Posterior cingulate gyrus (tissue), 11 donors: ENCODE measurements around the gene DNAJC5.
"Not testable (repeated sequence)": the region's sequence is repeated elsewhere in the genome, so short reads cannot be mapped to it uniquely, and the experiment has no call there.

Experiments
- DNase-seq, 10 donors: peaks; one replicate each; pipeline versions ENCODE4 v3.0.0 to v3.0.0-alpha.2; 2020 to 2021; ENCODE audit warnings: mixed read lengths in 3 of 10
- intact Hi-C: fragments of 100-400 bp; cut with DNase I; formaldehyde crosslinking; loops from one replicate; pipeline ENCODE4 v1.15.1; 2023

DNAJC5 gene

GRCh38 chr20:63947638-63948456 lies 52.9 kb downstream of the DNAJC5 start:
- intact Hi-C loops, result no loop called here
- peak in 5 of 10 donors; percentile 47 to 93 (median 68) for DNase-seq

- no peak for DNase-seq
- intact Hi-C loops, result no loop called here
Measured at GRCh38 chr20:63950701-63951397, 55.9 kb downstream of the DNAJC5 start.

DNA sequence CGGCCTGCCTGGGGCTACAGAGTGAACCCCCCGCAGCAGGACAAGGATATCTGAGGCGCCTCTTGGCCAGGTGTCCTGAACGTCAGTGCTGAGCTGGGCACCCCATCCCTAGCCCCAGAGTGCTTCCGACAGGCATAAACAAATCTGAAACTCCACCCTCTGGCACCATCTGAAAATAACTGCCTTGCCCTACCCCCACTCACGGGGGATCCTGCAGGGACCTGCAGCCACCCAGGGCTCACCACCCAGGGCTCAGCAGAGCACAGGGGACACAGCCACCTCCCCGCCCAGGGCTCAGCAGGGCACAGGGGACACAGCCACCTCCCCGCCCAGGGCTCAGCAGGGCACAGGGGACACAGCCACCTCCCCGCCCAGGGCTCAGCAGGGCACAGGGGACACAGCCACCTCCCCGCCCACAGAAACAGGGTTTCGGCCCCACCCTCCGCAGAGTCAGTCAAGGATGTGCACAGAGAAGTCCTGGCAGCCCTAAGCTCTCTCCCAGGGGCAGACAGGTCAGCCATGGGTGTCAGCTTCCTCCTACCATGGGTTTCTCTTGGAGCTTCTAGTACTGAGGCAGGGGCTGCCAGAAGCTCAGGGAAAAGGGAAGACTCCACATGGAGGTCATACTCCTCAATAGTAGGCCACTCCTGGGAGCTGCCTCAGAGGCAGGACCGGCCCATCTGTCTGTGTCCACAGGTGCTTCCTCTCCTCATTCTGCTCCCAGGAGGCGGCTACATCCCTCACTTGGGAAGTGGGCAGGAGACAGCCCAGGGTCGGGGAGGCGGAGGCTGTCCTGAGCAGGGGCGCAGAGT lies 56.7 kb downstream of the DNAJC5 start:
- no peak for DNase-seq
- intact Hi-C loops, result no loop called here

GRCh38 chr20:63952210-63952535 lies 57.2 kb downstream of the DNAJC5 start:
- DNase-seq, result no peak
- intact Hi-C loops, result no loop called here

GRCh38 chr20:63952769-63953168 lies 57.8 kb downstream of the DNAJC5 start:
- no peak for DNase-seq
- intact Hi-C loops, result no loop called here

- no peak for DNase-seq
- intact Hi-C loops, result no loop called here
Measured at GRCh38 chr20:63953764-63954429, 59.0 kb downstream of the DNAJC5 start.

DNA sequence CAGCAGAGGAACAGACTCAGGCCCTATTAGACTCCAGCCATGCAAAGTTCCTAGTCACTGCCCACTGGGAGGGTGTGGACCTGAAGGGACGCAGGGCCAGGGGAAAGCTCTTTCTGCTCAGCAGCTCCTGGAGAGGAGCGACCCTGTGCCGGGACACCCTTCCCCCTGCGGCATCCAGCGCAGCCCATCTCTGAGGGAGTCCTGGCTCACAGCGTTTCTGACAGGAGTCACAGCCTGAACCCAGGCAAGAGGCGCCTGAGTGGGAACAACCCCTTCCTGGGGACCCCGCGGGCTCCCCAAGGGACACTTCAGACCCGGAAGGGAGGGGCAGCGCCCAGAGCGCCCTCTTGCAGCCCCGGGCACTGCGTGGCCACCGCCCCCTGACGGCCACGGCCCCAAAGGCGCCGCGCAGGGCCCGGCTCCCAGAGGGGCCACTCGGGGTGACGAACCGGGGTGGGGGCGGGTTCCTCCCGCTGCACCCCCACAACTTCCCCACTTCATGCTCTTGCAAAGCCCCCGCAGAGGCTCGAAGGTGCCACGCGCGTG lies 60.4 kb downstream of the DNAJC5 start:
- peak in 5 of 10 donors; percentile 39 to 92 (median 54) for DNase-seq
- intact Hi-C loops, result loop anchor here (1.0 to 5.0 kb wide), 2 partner anchors 46 to 328 kb away; partner anchors contain the start of gene GMEB2

DNA sequence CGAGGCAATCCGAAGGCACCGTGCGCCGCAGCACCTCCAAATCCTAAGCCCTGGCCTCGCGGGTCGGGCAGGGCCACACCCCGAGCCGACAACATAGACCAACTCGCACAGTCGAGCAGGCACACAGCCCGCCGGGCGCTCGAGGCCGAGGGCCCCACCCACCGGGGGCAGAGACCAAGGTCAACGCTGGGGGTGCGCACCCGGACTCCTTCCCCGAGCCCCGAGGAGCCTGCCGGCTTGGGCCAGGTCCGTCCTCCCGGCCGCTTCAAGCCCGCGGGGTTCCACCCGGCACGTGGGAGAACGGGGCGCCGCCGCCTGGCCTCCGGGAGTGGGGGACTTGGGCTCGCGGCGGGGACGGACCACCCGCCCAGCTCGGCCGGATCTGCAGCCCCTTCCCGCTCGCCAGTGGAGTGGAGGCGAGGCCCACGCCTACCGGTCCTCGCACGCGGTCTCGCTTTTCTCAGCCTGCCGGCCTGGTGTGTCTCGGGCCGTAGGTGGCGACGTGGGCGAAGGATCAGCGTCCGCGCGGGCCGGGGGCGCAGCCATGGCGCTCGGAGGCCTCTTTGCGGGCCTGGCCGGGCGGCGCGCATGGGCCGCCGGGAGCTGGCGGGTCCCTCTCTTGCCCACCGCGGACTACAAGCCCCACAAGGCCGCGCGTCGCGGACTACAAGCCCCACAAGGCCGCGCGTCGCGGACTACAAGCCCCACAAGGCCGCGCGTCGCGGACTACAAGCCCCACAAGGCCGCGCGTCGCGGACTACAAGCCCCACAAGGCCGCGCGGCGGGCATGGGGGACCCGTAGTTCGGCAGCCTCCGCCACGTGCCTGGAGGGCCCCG lies 61.1 kb downstream of the DNAJC5 start, which contains the start of gene UCKL1:
Gene UCKL1 (minus strand): TSS at position 590 of the 837 bp plus-strand sequence. CDS start 44 bp downstream, at position 546.
- peak; percentile 73 to 99 (median 88) for DNase-seq
- intact Hi-C loops, result loop anchor here (1.0 to 5.0 kb wide), 6 partner anchors 25 to 329 kb away; partner anchors contain the start of genes ARFRP1, DNAJC5, GMEB2 and PRPF6

GRCh38 chr20:63956664-63957003 lies 61.7 kb downstream of the DNAJC5 start:
- DNase-seq, result no peak
- intact Hi-C loops, result loop anchor here (1.0 to 5.0 kb wide), 5 partner anchors 25 to 329 kb away; partner anchors contain the start of genes ARFRP1, DNAJC5, GMEB2 and PRPF6

DNA sequence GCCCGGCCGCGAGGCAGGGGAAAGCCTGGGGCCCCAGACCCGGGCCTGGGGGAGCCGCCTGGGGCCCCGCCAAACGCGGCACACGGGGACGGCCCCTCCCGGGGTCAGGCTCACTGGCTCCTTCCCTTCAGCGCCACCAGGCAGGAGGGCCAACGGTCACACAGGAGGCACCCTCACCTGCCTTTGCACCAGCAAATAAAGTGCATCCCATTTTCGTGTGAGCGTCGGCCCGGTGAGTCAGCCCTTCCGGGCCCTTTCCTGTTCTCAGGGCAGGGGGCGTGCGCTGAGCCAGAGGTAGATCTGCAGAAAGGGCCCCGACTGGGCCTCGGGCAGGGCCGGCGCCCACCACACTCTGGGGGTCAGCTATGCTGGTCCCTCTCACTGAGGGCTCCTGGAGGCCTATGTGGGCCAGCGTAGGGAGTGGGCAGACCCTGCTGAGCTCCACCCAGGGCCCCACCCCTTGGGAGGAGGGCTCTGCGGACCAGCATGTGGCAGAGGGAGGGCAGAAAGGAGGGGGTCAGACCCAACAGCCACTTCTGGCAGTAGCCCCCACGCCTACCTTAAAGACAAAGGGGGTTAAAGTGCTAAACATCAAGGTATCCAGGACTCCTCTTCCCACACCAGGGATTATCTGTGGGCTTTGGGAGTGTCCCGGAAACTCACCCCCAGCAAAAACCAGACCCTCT lies 62.2 kb downstream of the DNAJC5 start:
- peak in 8 of 10 donors; percentile 41 to 96 (median 67) for DNase-seq
- intact Hi-C loops, result loop anchor here (2.0 to 5.0 kb wide), 3 partner anchors 62 to 330 kb away; partner anchors contain the start of genes ARFRP1, DNAJC5 and GMEB2

DNA sequence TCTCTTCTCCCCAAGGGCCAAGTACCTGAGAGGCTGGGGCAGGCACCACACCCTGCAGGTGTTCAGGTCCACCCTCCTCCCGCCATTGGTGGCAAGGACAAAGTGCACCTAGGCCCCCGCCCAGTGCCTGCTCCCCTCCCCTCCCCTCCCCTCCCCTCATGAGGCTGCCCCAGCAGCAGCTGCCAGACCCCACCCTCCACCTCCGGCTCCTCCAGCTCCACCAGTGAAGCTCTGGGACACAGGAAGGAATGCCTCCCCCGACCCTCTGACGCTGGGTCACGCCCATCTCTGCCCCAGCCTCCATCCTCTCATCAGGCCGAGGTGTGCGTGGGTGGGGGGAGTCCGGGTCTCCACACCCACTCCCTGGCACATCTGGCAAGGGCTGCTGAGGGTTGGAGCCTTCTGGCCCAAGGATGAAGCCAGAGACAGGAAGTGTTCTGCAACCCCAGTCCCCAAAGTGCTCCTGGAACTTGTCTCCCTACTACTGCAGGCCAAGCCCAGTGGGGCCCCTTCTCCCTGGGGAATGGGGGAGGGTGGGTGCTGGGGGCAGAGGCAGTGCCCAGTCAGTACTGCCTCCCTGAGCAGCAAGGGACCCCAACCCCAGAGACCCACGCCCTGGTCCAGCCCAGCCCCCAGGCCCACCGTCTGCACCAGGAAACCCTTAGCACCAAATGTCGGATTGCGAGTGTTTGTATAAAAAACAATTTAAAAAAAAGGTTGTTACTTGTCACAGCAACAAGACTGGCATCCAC lies 62.9 kb downstream of the DNAJC5 start:
- no peak for DNase-seq
- intact Hi-C loops, result loop anchor here (2.0 to 5.0 kb wide), 3 partner anchors 63 to 331 kb away; partner anchors contain the start of genes ARFRP1, DNAJC5 and GMEB2

GRCh38 chr20:63958471-63958870 lies 63.5 kb downstream of the DNAJC5 start:
- no peak for DNase-seq
- intact Hi-C loops, result loop anchor here (5.0 kb wide), 1 partner anchor 331 kb away; the partner anchor contains the start of gene GMEB2

DNA sequence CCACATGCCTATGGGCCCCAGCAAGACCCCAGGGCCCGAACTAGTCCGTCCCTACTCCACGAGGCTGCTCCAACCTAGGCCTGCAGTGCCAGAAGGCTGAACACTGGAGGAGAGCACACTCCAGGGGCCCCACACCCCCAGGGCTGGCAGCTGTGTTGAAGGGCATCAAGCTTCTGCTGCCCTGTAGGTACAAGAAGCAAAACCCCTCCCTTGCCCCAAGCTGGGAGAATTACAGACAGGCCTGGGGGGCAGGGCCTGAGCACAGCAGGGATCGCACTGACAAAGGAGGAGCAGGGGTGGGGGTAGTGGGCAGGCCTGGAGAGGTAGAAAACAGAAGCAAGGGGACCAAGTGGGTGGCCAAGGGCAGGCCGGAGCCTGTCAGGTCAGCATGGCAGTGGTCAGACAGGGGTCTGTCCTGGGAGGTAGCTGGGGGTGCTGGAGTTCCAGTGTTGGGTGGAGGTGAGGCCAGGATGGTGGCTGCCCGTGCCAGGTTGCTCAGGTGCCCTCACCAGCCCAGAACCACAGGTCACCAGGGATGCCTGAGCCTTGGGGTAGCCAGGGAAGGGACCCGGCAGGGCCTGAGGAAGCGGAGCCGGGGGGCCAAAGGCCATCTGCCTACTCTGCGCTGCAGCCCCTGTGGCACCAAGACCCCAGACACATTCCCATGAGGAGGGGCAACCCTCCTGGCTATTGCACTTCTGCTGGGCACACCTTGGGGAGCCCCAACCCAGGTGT lies 64.2 kb downstream of the DNAJC5 start:
- intact Hi-C loops, result loop anchor here (5.0 kb wide), 1 partner anchor 332 kb away; the partner anchor contains the start of gene GMEB2
- no peak for DNase-seq

DNA sequence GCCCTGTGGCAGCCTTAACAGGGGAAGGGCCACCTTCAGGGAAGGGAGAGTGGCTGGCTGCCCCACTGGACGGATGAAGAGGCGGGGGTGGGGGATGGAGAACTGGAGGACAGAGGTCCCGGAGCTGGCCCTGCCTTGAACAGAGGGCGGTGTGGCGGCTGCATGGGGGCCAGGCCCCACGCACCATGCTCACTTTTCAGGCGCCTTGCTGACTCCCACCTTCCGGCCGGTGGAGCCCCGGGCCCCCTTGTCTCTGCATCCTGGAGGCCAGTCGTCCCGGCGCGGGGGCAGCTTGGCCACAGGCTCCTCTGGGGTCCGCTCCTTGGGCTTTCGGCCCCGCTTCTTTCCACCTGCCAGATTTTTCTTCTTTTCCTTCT lies 64.8 kb downstream of the DNAJC5 start:
- intact Hi-C loops, result loop anchor here (5.0 kb wide), 1 partner anchor 332 kb away; the partner anchor contains the start of gene GMEB2
- no peak for DNase-seq

DNA sequence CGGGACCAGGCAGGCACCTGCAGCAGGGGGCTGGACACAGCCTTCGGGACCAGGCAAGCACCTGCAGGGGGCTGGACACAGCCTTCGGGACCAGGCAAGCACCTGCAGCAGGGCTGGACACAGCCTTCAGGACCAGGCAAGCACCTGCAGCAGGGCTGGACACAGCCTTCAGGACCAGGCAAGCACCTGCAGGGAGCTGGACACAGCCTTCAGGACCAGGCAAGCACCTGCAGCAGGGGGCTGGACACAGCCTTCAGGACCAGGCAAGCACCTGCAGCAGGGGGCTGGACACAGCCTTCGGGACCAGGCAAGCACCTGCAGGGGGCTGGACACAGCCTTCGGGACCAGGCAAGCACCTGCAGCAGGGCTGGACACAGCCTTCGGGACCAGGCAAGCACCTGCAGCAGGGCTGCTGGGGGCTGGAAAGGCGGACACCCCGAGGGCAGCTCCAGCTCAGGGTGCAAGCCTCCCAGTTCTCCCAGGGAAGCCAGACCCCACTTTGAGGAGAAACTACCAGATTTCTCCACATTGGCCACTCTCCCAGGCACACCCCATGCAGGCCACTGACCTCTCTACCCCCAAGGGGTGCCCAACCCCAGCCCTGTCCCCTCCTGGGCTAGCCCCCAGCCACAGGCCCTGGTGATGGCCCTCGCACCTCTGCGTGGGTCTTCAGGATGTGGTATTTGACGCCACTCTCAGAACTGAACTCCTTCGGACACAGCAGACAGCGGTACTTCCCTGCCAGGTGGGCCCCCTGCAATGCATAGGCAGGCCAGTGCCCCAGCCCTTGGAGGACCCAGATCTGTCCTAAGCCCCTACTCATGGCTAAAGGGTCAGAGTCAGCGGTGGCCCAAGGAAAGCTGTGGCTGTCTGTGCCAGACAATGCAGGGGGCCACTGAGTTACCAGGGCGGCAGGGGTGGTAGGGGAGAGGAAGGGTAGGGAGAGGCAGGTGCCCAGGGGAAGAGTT lies 66.0 kb downstream of the DNAJC5 start:
- intact Hi-C loops, result not testable (repeated sequence)
- DNase-seq, result peak in 1 of 10 donors; percentile 47
